HG03469 (cell line): ENCODE data around the gene PPP2R3C.
A peak's percentile ranks its signal among the peaks of the same experiment; 100 is the strongest.
"Not testable (repeated sequence)": the region's sequence is repeated elsewhere in the genome, so short reads cannot be mapped to it uniquely, and the experiment has no call there.

Source experiments
- ATAC-seq: cut with Tn5 transposase; IDR thresholded peaks from one replicate; pipeline ENCODE4 v1.9.1; 2021; ENCODE audit warnings: mild to moderate bottlenecking, moderate library complexity, moderate number of reproducible peaks; ENCODE audit not compliant: unreplicated experiment

The PPP2R3C gene

DNA sequence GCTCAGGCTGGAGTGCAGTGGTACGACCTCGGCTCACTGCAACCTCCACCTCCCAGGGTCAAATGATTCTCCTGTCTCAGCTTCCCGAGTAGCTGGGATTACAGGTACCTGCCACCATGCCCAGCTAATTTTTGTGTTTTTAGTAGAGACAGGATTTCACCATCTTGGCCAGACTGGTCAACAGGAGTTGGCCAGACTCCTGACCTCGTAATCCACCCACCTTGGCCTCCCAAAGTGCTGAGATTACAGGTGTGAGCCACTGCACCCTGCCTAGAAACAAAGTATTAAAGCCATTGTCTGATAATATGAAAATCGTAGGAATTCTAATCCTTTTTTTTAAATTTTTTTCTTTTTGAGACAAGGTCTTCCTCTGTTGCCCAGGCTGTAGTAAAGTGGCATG is 56.1 kb downstream of the PPP2R3C start:
- ATAC-seq = not testable (repeated sequence)

GRCh38 chr14:35061113-35061791 is 60.5 kb downstream of the PPP2R3C start:
- not testable (repeated sequence) for ATAC-seq

DNA sequence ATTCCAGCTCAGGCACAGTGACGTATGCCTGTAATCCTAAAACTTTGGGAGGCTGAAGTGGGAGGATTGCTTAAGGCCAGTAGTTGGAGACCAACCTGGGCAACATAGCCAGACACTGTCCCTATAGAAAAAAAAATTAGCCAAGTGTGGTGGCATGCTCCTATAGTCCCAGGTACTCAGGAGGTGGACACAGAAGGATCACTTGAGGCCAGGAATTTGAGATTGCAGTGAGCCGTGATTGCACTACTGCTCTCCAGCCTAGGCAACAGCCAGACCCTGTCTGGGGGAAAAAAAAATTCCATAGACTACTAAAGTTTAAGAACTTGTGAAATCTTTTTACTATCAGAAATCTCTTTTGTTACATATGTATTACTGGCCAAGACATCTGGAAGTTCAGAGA is 69.2 kb downstream of the PPP2R3C start:
- no peak for ATAC-seq

DNA sequence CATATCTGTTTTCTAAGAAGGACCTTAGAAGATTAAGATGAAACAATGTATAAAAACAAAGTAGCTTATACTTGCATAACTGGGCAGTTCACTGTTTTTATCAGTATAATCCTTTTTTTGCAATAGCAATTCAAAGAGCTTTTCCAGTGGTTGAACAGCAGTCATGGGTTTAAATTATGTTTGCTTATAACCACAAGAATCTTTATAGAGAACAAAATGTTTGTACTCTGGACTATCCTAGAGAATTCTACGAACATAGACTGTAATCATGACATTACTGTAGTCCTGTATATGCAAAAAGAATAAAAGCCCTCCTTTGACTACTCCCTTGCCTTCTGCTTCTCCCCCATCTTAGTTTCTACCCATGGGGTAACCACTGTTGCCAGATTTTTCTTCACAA is 70.0 kb downstream of the PPP2R3C start:
- no peak for ATAC-seq

- ATAC-seq = no peak
Observed at GRCh38 chr14:35050652-35051051, 71.1 kb downstream of the PPP2R3C start.

DNA sequence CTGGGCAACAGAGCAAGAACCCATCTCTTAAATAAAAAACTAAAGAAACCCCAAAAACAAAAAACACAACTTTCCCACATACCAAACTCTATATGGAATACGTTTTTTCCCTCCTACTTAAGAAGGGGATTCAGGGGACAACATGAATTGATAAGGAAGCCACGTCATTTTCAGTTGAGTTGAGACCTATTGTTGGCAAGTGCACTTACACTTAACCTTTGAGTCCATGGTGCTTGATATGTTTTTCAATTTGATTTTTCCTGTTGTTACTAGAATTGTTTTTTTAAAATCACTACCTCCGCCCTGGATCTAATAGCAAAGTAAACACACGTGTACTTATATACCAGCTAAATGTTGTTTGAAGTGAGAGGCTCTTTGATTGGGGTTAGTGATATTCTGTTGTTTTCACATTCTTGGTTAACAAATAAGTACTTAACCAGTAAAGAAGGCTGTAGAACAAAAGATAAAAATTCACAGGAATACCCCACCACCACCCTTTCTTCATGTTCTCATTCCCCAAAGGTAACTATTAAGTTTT is 73.7 kb downstream of the PPP2R3C start:
- no peak for ATAC-seq

DNA sequence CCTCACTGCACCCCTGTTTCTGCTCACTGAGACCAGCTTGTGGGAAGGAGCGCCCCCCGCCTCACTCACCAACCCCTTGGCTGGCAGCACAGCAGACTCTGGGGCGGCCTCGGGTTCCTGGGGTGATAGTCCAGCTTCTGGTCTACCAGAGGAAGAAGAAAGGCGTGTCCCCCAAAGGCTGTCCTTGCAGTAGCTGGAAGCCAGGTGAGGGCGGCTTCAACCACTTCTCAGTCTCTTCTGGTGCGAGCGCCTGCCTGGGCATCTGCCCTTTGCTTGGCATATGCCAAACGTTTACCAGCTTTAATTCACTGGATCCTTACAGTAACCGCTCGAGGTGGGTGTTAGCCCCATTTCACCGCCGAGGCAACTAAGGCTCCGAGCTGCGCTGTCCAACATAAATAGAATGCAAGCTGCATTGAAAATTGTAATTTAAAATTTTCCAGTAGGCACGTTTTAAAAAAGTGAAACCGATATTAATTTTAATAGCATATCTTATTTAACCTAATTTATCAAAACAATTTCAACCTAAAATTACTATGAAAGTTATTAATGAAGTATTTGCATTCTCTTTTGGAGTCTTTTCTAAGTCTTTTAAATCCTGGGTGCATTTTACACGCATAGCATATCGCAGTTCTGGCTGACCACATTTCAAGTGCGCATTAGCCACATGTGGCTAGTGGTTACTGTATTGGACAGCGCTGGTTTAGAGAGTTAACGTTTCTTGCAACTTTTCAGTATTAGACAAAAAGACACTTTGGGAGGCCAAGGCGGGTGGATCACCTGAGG is 74.8 kb downstream of the PPP2R3C start:
- peak; percentile 17 for ATAC-seq

DNA sequence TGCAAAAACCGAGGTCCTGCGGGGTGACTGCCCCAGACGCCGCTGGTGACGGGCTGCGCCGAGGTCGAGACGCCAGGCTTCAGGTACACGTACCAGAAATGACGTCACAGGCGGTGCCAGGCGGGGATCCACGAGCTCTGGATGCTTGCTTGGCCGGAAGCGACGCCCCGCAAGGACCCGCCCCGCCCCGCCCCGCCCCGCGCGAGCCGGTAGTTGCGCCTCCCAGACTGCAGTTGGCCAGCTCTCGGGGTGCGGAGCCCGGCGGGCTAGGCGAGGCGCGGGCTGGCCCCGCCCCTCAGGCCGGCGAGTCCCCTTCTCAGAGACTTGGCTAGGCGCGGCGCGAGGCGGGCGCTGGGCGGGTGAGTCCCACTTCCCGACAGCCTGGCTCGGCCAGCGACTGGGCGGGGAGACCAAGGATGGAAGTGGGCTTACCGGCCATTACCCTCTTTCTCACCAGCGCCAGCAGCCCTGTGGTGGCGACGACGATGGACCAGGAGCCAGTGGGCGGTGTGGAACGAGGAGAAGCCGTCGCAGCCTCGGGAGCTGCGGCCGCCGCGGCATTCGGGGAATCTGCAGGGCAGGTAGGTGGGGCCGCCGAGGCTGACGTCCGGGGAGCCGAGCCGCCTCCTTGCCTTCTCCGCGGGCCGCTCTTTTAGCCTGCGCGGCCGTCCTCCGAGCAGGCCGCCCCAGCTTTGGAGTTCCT is 75.6 kb downstream of the PPP2R3C start, which contains the start of gene FAM177A1:
Gene FAM177A1, plus strand, starts transcription at position 225 of the 703 bp plus-strand sequence. Its CDS starts 192 bp downstream, at position 417.
- ATAC-seq = peak; percentile 80

GRCh38 chr14:35045798-35046047 is 76.1 kb downstream of the PPP2R3C start:
- no peak for ATAC-seq

DNA sequence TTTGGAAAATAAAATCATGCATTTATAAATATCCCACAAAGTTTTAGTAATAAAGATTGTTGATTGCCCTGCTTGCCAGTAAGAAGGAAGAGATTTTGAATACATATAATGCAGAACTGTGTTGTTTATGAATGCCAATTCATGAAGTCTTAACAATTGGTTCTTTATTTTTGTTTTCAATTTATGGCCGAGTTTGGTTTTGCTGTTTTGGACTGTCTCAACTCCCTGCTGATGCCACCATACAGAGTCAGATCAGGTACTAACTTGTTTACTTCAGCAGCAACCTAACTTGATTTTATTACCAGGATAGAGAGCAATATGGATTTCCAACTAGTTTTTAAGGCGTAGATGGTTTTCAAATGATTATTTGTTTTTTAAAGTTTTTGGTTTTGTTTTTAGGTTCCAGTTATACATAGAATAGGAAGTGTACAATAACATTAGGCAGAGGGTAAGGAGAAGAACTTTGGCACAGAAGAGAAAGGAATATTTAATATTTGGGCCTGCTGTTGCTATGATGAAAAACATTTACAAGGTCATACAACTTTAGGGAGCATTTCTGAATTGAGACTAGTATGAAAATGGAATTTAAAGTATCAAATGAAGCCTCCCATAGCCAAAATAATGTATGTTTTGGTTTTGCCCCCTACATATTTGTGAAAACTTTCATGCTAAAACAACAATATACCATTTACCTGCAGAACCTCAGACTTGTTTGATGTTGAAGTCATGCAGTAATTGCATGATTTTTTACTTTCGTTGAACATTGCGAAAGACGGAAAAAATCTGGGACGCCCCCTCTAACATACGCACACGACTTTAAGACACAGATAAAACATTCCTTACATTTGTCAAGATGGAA is 76.6 kb downstream of the PPP2R3C start:
- no peak for ATAC-seq

DNA sequence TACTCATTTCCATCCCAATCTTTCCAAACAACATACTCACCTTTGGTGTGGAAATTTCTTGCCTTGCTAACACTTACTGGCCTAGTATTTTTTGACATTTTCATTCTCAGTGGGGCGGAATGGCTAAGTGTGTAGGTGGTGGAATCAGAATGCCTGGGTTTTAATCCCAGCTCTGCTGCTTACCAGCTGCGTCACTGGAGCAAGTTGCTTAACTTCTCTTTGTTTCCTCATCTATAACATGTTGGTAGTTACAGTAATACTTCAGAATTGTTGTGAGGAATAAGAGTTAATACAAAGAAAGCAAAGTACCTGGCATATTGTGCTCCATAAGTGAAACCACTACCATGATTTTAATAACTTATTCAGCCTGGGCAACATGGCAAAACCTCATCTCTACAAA is 78.7 kb downstream of the PPP2R3C start:
- no peak for ATAC-seq

DNA sequence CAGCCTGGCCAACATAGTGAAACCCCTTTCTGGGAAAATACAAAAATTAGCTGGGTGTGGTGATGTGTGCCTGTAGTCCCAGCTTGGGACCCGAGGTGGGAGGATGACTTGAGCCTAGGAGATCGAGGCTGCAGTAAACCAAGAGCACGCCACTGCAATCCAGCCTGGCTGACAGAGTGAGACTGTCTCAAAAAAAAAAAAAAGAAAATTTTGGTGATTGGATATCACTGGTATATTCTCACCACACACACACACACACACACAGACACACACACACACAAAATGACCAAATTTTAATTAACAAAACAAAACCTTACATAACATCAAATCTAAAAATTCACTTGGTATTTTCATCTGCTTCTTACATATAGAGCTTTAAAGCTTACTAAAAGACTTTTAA is 79.2 kb downstream of the PPP2R3C start:
- ATAC-seq = no peak

DNA sequence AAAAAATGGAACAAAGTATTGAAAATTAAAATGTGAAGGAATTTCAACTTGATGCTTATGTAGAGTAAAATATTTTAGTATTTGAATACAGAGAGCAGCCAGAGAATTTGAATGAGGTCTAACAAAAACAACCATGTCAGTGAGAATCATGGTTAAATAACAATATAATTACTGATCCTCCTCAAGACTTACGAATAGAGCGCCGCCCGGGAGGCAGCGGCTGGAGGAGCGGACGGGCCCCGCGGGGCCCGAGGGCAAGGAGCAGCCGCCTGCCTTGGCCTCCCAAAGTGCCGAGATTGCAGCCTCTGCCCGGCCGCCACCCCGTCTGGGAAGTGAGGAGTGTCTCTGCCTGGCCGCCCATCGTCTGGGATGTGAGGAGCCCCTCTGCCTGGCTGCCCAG is 83.5 kb downstream of the PPP2R3C start:
- not testable (repeated sequence) for ATAC-seq
